HL-60 (cell line): ENCODE measurements around the gene DOC2A.

Experiments used
- CTCF ChIP-seq: IDR thresholded peaks from one replicate; pipeline ENCODE4 v1.5.1; 2011; ENCODE audit warnings: low read length, control low read depth, inconsistent platforms; ENCODE audit not compliant: insufficient read depth
- GABPA ChIP-seq: IDR thresholded peaks from 2 replicates; pipeline ENCODE4 v1.6.1; 2012; ENCODE audit warnings: low read depth
- POLR2AphosphoS5 ChIP-seq: IDR thresholded peaks from 2 replicates; pipeline ENCODE4 v1.6.1; 2012; ENCODE audit warnings: low read depth
- REST ChIP-seq: IDR thresholded peaks from 2 replicates; pipeline ENCODE4 v1.6.1; 2012; ENCODE audit warnings: low read depth; ENCODE audit not compliant: insufficient replicate concordance

GRCh38 chr16:29975134-29975538 lies 35.7 kb downstream of the DOC2A start:
- TF ChIP-seq CTCF (no peak), POLR2AphosphoS5 (no peak), GABPA (no peak), REST (no peak)
